ENCODE data around the gene MZB1. TPM values are rescaled to one million over a fixed set of nuclear protein-coding genes. Genes with fewer than 3 reads are reported as not detected.

Gene MZB1
- total and polyA plus RNA-seq, 4 donors, result 0.64 to 3.9 (median 1.5) TPM

DNA sequence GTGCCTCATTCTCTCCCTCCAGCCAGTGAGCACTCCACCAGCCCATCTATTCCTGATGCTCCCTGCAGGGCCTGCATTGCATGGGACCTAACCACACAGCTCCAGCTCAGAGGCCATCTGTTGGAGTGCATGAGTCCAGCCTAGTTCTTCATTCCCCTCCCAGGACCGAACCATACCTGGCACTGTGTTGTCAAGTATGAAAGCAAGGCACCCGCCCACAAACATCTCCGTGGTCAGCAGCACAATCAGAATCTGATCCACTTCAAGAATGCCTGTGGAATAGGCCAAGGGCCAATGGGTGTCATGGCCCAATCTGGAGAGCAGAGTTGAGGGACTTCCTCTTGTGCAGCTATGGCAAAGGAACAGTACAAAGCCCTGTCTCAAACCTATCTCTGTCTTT lies 12.5 kb downstream of the MZB1 start:
- Histone ChIP-seq H3K9me3 (ENCODE audit: control insufficient read depth, low read length) (no peaks in the 10 kb centered on the region), H3K4me1 (ENCODE audit: control insufficient read depth in 1 of 2, insufficient read depth in 2 of 2, low read length in 2 of 2) (no peaks in the 10 kb centered on the region), H3K4me3 (ENCODE audit: low read length in 2 of 2) (no peak overlapping the region), H3K36me3 (ENCODE audit: control insufficient read depth in 1 of 2, insufficient read depth in 2 of 2, low read length in 1 of 2) (peaks cover 0 to 2% of the 10 kb centered on the region in 2 donors), H3K27me3 (ENCODE audit: control insufficient read depth in 1 of 2, insufficient read depth in 2 of 2, low read length in 1 of 2) (no peaks in the 10 kb centered on the region), H3K27ac (ENCODE audit: low read depth in 1 of 2, low read length in 2 of 2) (no peak overlapping the region)
- intact Hi-C loops (cut with DNase I), result no loop called here
- DNase-seq, result peak in 1 of 2 donors; percentile 28
- ATAC-seq (ENCODE audit: low FRiP score), result no peak
- WGBS, 2 donors, result 87 to 89% methylated on average over 3 of the region's 3 CpGs

DNA sequence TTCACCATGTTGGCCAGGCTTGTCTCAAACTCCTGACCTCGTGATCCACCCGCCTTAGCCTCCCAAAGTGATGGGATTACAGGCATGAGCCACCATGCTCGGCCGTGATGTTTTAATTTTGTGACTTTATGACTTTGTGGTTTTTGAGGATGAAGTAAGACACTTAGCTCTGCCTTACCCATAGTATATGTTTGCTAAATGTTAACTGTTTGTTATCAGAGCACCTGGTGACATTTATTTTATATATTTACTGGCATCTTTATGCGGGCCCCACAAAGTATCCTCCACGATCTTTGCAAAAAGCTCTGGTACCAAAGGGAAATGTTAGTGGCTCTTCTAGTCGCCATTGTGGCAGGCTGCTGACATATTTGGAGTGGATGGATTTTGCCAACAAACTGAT lies 13.3 kb downstream of the MZB1 start:
- no peak overlapping the region for H3K4me3 ChIP-seq (ENCODE audit: low read length in 2 of 2)

DNA sequence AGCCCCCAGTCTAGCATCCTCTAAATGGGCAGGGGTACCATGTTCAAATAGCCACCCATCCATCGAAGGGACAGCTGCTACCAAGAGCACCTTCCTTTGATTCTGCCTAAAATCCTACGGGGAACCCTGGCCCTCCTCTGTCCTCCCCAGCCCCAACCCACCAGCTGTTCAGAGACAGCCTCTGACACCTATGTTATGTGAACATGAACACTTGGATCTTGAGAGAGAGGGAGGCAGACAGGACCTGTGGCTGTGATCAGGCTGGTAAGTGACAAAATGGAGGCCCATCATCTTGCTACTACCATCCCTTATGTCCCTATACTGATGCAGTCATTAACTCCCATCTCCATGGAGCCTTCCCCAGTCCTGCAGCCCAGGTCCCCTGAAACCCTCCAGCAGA lies 14.8 kb downstream of the MZB1 start:
- Histone ChIP-seq H3K27me3 (ENCODE audit: control insufficient read depth in 1 of 2, insufficient read depth in 2 of 2, low read length in 1 of 2) (no peaks in the 10 kb centered on the region), H3K4me1 (ENCODE audit: control insufficient read depth in 1 of 2, insufficient read depth in 2 of 2, low read length in 2 of 2) (no peaks in the 10 kb centered on the region), H3K4me3 (ENCODE audit: low read length in 2 of 2) (no peak overlapping the region), H3K27ac (ENCODE audit: low read depth in 1 of 2, low read length in 2 of 2) (no peak overlapping the region), H3K36me3 (ENCODE audit: control insufficient read depth in 1 of 2, insufficient read depth in 2 of 2, low read length in 1 of 2) (peaks cover 0 to 5% of the 10 kb centered on the region in 2 donors), H3K9me3 (ENCODE audit: control insufficient read depth, low read length) (no peaks in the 10 kb centered on the region)
- 95 to 97% methylated on average over 2 of the region's 2 CpGs for WGBS, 2 donors
- no peak for ATAC-seq (ENCODE audit: low FRiP score)
- intact Hi-C loops (cut with DNase I), result no loop called here
- no peak for DNase-seq

More for the DNA sequence above, 13.3 kb downstream of the MZB1 start:
- ATAC-seq (ENCODE audit: low FRiP score) (no peak), DNase-seq (no peak)
- intact Hi-C loops (cut with DNase I), result no loop called here
- Histone ChIP-seq H3K36me3 (ENCODE audit: control insufficient read depth in 1 of 2, insufficient read depth in 2 of 2, low read length in 1 of 2) (peaks cover 0 to 5% of the 10 kb centered on the region in 2 donors), H3K27me3 (ENCODE audit: control insufficient read depth in 1 of 2, insufficient read depth in 2 of 2, low read length in 1 of 2) (no peaks in the 10 kb centered on the region), H3K9me3 (ENCODE audit: control insufficient read depth, low read length) (no peaks in the 10 kb centered on the region), H3K4me1 (ENCODE audit: control insufficient read depth in 1 of 2, insufficient read depth in 2 of 2, low read length in 2 of 2) (no peaks in the 10 kb centered on the region), H3K27ac (ENCODE audit: low read depth in 1 of 2, low read length in 2 of 2) (no peak overlapping the region)
- 95 to 96% methylated on average over 7 of the region's 7 CpGs for WGBS, 2 donors

DNA sequence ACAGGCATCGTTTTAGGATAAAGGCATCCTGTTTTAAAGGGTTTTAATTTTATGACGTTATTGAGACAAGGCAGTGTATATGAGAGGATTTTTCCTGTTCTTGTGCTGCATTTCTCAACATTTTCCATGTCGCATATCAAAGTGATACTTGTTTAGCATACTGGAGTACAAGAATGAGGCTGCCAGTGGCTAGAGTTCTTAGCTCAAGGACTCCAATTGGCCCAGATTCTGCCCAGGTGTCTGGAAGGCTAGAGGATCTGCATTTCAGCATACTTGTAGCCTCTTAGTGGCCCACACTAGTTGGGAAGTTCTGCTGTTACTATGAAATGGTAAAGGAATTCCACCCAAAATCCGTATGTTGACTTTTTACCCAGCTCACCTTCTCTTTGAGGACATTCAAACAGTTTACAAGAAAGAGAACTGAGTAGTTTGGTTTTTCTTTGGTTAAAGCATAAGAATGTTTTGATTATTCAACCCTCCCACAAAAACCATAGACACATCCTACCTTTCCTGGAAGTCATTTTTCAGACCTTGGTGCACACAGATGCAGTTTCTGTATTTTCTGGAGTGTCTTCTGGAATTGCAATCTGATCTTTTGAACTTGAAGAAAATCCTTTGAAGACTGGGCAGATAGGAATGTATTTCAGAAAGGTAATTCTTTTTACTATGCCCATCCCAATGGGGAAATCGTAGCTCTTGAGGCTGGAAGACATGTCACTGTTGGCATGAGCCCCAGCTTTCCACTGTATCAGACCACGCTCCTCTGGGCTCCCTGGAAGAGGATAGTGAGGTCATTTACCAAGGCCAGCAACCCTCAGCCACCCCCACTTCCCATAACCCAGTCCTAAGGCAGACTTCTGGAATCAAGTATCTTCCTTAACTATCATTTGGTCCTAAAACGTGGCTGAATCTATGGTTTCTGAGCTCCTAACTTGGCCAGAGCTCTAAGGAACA lies 18.0 kb downstream of the MZB1 start:
- Histone ChIP-seq H3K9me3 (ENCODE audit: control insufficient read depth, low read length) (no peaks in the 10 kb centered on the region), H3K36me3 (ENCODE audit: control insufficient read depth in 1 of 2, insufficient read depth in 2 of 2, low read length in 1 of 2) (peaks cover 0 to 5% of the 10 kb centered on the region in 2 donors), H3K4me3 (ENCODE audit: low read length in 2 of 2) (no peak overlapping the region), H3K4me1 (ENCODE audit: control insufficient read depth in 1 of 2, insufficient read depth in 2 of 2, low read length in 2 of 2) (no peaks in the 10 kb centered on the region), H3K27me3 (ENCODE audit: control insufficient read depth in 1 of 2, insufficient read depth in 2 of 2, low read length in 1 of 2) (no peaks in the 10 kb centered on the region), H3K27ac (ENCODE audit: low read depth in 1 of 2, low read length in 2 of 2) (no peak overlapping the region)
- ATAC-seq (ENCODE audit: low FRiP score) (no peak), DNase-seq (no peak)
- intact Hi-C loops (cut with DNase I), result no loop called here
- 67 to 73% methylated on average over 7 of the region's 7 CpGs for WGBS, 2 donors

DNA sequence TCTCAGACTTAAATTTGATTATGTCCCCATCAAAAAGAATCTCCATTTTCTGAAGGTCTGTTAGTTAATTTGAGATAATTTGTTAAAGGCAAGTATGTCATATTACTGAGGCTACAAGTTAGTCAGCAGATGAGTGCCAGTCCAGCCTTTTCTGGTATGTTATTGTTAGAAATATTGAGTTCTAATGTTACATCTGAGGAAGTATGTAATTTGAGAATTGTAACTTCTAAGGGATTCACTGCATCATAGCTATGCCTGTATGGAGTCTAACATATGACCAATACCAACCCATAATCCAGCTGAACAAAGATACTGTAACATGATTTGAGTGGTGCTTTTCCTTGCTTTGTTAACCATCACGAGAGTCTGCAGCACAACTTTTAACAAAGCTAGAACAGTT lies 20.5 kb downstream of the MZB1 start:
- Histone ChIP-seq H3K27ac (ENCODE audit: low read depth in 1 of 2, low read length in 2 of 2) (no peak overlapping the region), H3K27me3 (ENCODE audit: control insufficient read depth in 1 of 2, insufficient read depth in 2 of 2, low read length in 1 of 2) (no peaks in the 10 kb centered on the region), H3K36me3 (ENCODE audit: control insufficient read depth in 1 of 2, insufficient read depth in 2 of 2, low read length in 1 of 2) (peaks cover 4 to 5% of the 10 kb centered on the region in 2 donors), H3K9me3 (ENCODE audit: control insufficient read depth, low read length) (no peaks in the 10 kb centered on the region), H3K4me3 (ENCODE audit: low read length in 2 of 2) (no peak overlapping the region), H3K4me1 (ENCODE audit: control insufficient read depth in 1 of 2, insufficient read depth in 2 of 2, low read length in 2 of 2) (no peaks in the 10 kb centered on the region)
- ATAC-seq (ENCODE audit: low FRiP score) (no peak), DNase-seq (no peak)
- intact Hi-C loops (cut with DNase I), result no loop called here
- 80 to 84% methylated on average over 1 of the region's 1 CpG for WGBS, 2 donors

DNA sequence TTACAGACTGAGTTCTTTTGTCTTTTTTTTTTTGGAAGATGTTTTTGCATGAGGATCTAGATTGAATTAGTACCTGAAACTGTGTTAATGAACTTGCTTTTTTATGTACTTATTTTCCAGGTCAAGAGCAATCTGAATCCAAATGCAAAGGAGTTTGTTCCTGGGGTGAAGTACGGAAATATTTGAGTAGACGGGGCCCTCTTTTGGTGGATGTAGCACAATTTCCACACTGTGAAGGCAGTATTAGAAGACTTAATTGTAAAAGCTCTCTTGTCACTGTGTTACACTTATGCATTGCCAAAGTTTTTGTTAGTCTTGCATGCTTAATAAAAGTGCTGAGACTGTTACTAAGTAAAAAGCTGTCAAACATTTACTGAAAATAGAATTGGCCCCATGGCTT lies 21.1 kb downstream of the MZB1 start:
- Histone ChIP-seq H3K36me3 (ENCODE audit: control insufficient read depth in 1 of 2, insufficient read depth in 2 of 2, low read length in 1 of 2) (peaks cover 4 to 8% of the 10 kb centered on the region in 2 donors), H3K27me3 (ENCODE audit: control insufficient read depth in 1 of 2, insufficient read depth in 2 of 2, low read length in 1 of 2) (no peaks in the 10 kb centered on the region), H3K4me3 (ENCODE audit: low read length in 2 of 2) (no peak overlapping the region), H3K27ac (ENCODE audit: low read depth in 1 of 2, low read length in 2 of 2) (no peak overlapping the region), H3K9me3 (ENCODE audit: control insufficient read depth, low read length) (no peaks in the 10 kb centered on the region), H3K4me1 (ENCODE audit: control insufficient read depth in 1 of 2, insufficient read depth in 2 of 2, low read length in 2 of 2) (no peaks in the 10 kb centered on the region)
- ATAC-seq (ENCODE audit: low FRiP score), result no peak
- WGBS, 2 donors, result 61 to 62% methylated on average over 2 of the region's 2 CpGs
- no peak for DNase-seq
- intact Hi-C loops (cut with DNase I), result no loop called here

DNA sequence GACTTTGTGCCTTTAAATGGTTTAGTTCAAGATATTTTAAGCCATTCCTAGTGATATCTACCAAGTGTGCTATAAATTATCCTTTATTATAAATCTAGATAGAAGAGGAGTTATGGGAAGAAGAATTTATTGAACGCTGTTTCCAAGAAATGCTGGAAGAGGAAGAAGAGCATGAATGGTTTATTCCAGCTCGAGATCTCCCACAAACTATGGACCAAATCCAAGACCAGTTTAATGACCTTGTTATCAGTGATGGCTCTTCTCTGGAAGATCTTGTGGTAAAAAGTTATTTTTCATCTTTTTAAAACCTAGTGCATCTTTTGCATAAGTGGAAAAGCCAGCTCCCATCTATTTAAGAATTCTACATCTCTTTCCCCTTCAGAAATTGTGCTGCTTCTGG lies 25.2 kb downstream of the MZB1 start:
- no peaks in the 10 kb centered on the region for H3K4me1 ChIP-seq (ENCODE audit: control insufficient read depth in 1 of 2, insufficient read depth in 2 of 2, low read length in 2 of 2)
- no peak for DNase-seq
- no peaks in the 10 kb centered on the region for H3K9me3 ChIP-seq (ENCODE audit: control insufficient read depth, low read length)
- intact Hi-C loops (cut with DNase I), result no loop called here
- H3K27me3 ChIP-seq (ENCODE audit: control insufficient read depth in 1 of 2, insufficient read depth in 2 of 2, low read length in 1 of 2), result no peaks in the 10 kb centered on the region
- WGBS, 2 donors, result 78 to 86% methylated on average over 2 of the region's 2 CpGs
- ATAC-seq (ENCODE audit: low FRiP score), result no peak
- H3K4me3 ChIP-seq (ENCODE audit: low read length in 2 of 2), result no peak overlapping the region
- no peak overlapping the region for H3K27ac ChIP-seq (ENCODE audit: low read depth in 1 of 2, low read length in 2 of 2)
- H3K36me3 ChIP-seq (ENCODE audit: control insufficient read depth in 1 of 2, insufficient read depth in 2 of 2, low read length in 1 of 2), result peaks cover 4 to 5% of the 10 kb centered on the region in 2 donors

DNA sequence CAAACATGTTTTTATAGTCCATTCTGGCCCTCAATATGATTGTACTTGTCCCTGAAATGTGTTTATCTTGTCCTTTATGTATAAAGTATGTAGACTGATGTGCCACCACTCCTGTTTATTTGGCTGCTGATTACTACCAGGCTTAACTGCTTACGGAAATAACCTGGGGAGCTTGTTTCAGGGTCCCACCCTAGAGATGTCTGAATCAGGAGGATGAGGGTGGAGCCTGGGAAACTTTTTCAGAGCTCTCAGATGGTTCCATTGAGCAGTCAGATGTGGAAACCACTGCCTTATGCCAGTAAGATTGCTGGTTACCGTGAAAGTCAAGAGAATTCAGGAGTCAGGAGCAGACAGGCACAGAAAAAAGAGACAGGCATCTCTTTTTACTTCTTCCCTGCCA lies 25.8 kb downstream of the MZB1 start:
- Histone ChIP-seq H3K9me3 (ENCODE audit: control insufficient read depth, low read length) (no peaks in the 10 kb centered on the region), H3K27ac (ENCODE audit: low read depth in 1 of 2, low read length in 2 of 2) (no peak overlapping the region), H3K36me3 (ENCODE audit: control insufficient read depth in 1 of 2, insufficient read depth in 2 of 2, low read length in 1 of 2) (peaks cover 4 to 5% of the 10 kb centered on the region in 2 donors), H3K27me3 (ENCODE audit: control insufficient read depth in 1 of 2, insufficient read depth in 2 of 2, low read length in 1 of 2) (no peaks in the 10 kb centered on the region), H3K4me1 (ENCODE audit: control insufficient read depth in 1 of 2, insufficient read depth in 2 of 2, low read length in 2 of 2) (no peaks in the 10 kb centered on the region), H3K4me3 (ENCODE audit: low read length in 2 of 2) (no peak overlapping the region)
- intact Hi-C loops (cut with DNase I), result no loop called here
- no peak for DNase-seq
- 92 to 94% methylated on average over 2 of the region's 2 CpGs for WGBS, 2 donors
- ATAC-seq (ENCODE audit: low FRiP score), result no peak

DNA sequence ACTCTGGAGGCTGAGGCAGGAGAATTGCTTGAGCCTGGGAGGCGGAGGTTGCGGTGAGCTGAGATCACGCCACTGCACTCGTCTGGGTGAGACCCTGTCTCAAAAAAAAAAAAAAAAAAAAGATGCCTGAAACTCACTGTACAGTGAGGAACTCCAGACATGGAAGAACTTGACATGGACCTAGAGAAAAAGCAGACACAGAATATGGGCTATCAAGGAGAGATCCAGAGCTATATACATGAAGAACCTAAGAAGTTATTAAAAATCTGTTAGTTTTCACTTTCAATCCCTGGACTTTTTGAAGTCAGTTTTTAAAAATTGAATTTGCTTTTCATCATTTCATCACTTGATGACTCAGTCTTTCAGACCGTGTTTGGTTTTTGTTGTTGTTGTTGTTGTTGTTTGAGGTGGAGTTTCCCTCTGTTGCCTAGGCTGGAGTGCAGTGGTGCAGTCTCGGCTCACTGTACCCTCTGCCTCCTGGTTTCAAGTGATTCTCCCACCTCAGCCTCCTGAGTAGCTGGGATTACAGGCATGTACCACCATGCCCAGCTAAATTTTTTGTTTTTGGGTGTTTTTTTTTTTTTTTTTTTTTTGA lies 27.8 kb downstream of the MZB1 start:
- intact Hi-C loops (cut with DNase I), result no loop called here
- WGBS, 2 donors, result 74 to 78% methylated on average over 6 of the region's 6 CpGs

More for the DNA sequence above, 27.8 kb downstream of the MZB1 start:
- Histone ChIP-seq H3K4me3 (ENCODE audit: low read length in 2 of 2) (no peak overlapping the region), H3K27ac (ENCODE audit: low read depth in 1 of 2, low read length in 2 of 2) (no peak overlapping the region), H3K36me3 (ENCODE audit: control insufficient read depth in 1 of 2, insufficient read depth in 2 of 2, low read length in 1 of 2) (peaks cover 4 to 5% of the 10 kb centered on the region in 2 donors), H3K9me3 (ENCODE audit: control insufficient read depth, low read length) (no peaks in the 10 kb centered on the region), H3K4me1 (ENCODE audit: control insufficient read depth in 1 of 2, insufficient read depth in 2 of 2, low read length in 2 of 2) (no peaks in the 10 kb centered on the region), H3K27me3 (ENCODE audit: control insufficient read depth in 1 of 2, insufficient read depth in 2 of 2, low read length in 1 of 2) (no peaks in the 10 kb centered on the region)
- no peak for ATAC-seq (ENCODE audit: low FRiP score)
- no peak for DNase-seq
